Keratinocyte (primary cell): Measurements from ENCODE around the gene EPHB1.

Source experiments
- EZH2 ChIP-seq: IDR thresholded peaks from one replicate; pipeline ENCODE4 v1.6.1; 2012; ENCODE audit warnings: inconsistent platforms, mild to moderate bottlenecking, low read length, moderate library complexity
- TF ChIP-seq, protein P1 (sequence below), 3 experiments: IDR thresholded peaks in 1 of 3; conservative IDR thresholded peaks in 1 of 3; optimal IDR thresholded peaks in 1 of 3; 2 replicates in 2 of 3; 3 replicates in 1 of 3; pipeline versions ENCODE3 to v1.5.1; 2011; ENCODE audit warnings: low read length in 3 of 3, mild to moderate bottlenecking in 3 of 3, moderate library complexity in 2 of 3, control low read depth in 1 of 3, inconsistent platforms in 1 of 3; ENCODE audit not compliant: insufficient read depth in 2 of 3; ENCODE audit errors: extremely low read depth in 1 of 3

DNA sequence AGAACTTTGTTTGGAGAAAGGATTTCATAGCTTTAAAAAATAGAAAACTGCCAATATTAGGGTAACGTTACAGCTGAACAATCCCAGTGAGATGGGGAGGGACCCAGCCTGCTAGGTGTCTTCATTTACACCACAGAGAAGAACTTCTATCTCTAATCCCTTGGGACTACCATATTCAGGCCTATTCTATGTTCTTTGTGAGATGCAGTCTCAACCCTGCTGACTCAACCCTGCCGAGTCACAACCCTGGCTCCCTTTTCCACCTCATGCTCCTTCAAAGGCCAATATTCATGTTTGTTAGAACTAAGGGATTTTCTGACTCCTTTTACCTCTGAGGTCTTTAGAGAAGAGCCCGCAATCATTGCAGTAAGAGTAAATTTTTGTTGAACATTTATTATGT, 350.5 kb downstream of the EPHB1 start:
- TF ChIP-seq EZH2: no peak
- TF ChIP-seq, protein P1, sequence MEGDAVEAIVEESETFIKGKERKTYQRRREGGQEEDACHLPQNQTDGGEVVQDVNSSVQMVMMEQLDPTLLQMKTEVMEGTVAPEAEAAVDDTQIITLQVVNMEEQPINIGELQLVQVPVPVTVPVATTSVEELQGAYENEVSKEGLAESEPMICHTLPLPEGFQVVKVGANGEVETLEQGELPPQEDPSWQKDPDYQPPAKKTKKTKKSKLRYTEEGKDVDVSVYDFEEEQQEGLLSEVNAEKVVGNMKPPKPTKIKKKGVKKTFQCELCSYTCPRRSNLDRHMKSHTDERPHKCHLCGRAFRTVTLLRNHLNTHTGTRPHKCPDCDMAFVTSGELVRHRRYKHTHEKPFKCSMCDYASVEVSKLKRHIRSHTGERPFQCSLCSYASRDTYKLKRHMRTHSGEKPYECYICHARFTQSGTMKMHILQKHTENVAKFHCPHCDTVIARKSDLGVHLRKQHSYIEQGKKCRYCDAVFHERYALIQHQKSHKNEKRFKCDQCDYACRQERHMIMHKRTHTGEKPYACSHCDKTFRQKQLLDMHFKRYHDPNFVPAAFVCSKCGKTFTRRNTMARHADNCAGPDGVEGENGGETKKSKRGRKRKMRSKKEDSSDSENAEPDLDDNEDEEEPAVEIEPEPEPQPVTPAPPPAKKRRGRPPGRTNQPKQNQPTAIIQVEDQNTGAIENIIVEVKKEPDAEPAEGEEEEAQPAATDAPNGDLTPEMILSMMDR (optimal IDR thresholded peaks at IDR 0.05 in 1 of 3, IDR thresholded peaks at IDR 0.05 in 1 of 3, conservative IDR thresholded peaks at IDR 0.05 in 1 of 3; ENCODE audit: extremely low read depth in 1 of 3, insufficient read depth in 2 of 3, low read length in 3 of 3): no peak
